Activated naive CD8-positive, alpha-beta T cell treated with anti-CD3 and anti-CD28 coated beads, Interleukin-2, amount 10 ng/mL, durations not matched to agents 7 days and 5 days (primary cell): ENCODE results near the gene RELL2. TPM values are rescaled to one million over a fixed set of nuclear protein-coding genes. Genes with fewer than 3 reads are reported as not detected.

ENCODE experiments used
- ATAC-seq: fragments of 150-1000 bp; cut with Tn5 transposase; one replicate; pipeline ENCODE4 v1.10.0; 2021; ENCODE audit warnings: low read depth, moderate library complexity
- POLR2A ChIA-PET: fragments of 350-600 bp; sonication (Branson Sonifier 250); formaldehyde crosslinking; loops from one replicate; lab custom pipeline; 2021; ENCODE audit warnings: antibody characterized with exemption; lab: Charles Lee
- DNase-seq: peaks from one replicate; pipeline ENCODE4 v3.0.0; 2021
- H3K27ac Mint-ChIP-seq: one replicate; pipeline ENCODE4 v1.8.0; 2022; ENCODE audit warnings: mild to moderate bottlenecking, mixed read lengths
- H3K27me3 Mint-ChIP-seq: one replicate; pipeline ENCODE4 v1.8.0; 2022; ENCODE audit warnings: mild to moderate bottlenecking, moderate library complexity, mixed read lengths
- H3K36me3 Mint-ChIP-seq: one replicate; pipeline ENCODE4 v1.8.0; 2021; ENCODE audit warnings: mild to moderate bottlenecking, mixed read lengths
- H3K4me1 Mint-ChIP-seq: one replicate; pipeline ENCODE4 v1.8.0; 2021; ENCODE audit warnings: mixed read lengths
- H3K4me3 Mint-ChIP-seq: one replicate; pipeline ENCODE4 v1.8.0; 2022; ENCODE audit warnings: mild to moderate bottlenecking, moderate library complexity, mixed read lengths
- H3K9me3 Mint-ChIP-seq: one replicate; pipeline ENCODE4 v1.8.0; 2021; ENCODE audit warnings: mixed read lengths
- total RNA-seq, 2 experiments: library from RNA; stranded (reverse); gene quantifications; one replicate each; pipeline ENCODE4 v1.2.3, GENCODE V29; 2021

Gene RELL2, protein sequence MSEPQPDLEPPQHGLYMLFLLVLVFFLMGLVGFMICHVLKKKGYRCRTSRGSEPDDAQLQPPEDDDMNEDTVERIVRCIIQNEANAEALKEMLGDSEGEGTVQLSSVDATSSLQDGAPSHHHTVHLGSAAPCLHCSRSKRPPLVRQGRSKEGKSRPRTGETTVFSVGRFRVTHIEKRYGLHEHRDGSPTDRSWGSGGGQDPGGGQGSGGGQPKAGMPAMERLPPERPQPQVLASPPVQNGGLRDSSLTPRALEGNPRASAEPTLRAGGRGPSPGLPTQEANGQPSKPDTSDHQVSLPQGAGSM
- total RNA-seq, result 10 to 100 TPM; 31.4 to 31.6 TPM

DNA sequence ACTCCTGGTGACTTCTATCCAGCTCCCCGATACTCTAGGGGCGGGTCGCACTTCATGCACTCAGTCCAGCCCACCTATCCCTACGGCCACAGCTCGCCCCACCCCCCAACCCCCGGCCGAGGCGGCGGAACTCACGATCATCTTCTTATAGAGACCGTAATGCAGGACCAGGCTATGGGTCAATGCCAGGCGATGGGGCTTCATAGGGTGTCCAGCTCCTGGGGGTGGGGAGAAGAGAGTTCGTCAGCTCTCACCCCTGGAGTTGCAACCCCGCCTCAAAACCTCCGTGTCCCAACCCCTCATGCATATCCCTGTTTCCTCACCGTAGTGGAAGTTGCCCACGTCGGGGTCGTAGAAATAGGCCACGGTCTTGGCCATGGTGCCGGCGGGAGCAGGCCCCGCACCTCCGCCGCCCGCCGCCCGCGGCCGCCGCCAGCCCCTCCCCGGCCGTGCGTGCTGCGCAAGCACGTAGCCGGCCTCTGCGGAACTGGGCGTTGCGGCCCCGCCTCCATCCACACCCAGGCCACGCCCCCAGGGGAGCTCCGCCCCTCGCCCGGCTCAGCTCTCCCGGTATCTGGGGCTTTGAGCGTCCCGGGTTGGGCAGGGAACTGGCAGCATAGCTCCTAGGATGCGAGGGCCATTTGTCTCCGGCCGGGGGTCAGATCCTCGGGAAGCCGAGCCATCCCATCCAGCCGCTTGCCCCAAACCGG, at the start of gene RELL2, which contains the start of gene HDAC3:
RELL2 (plus strand) TSS at position 585 of the 710 bp plus-strand sequence. CDS start 1,229 bp downstream, outside the sequence.
HDAC3 (minus strand) TSS at position 437 of the 710 bp plus-strand sequence; CDS start at position 378, 59 bp downstream.
- POLR2A ChIA-PET, result interaction anchor here (0.6 to 9.6 kb wide), 24 partner anchors 9 to 473 kb away, joined by 3 to 107 read pairs (median 5); partner anchors contain the start of genes DELE1, DIAPH1, FCHSD1 and RNF14
- H3K9me3 Mint-ChIP-seq, result no peaks in the 10 kb centered on the region
- peaks cover 45% of the 10 kb centered on the region for H3K4me1 Mint-ChIP-seq
- DNase-seq (peak; percentile 99), ATAC-seq (peak; percentile 69)
- peak within 1 kb of the TSS; percentile 93 for H3K27ac Mint-ChIP-seq
- peak within 1 kb of the TSS; percentile 94 for H3K4me3 Mint-ChIP-seq
- H3K27me3 Mint-ChIP-seq, result no peaks in the 10 kb centered on the region
- H3K36me3 Mint-ChIP-seq, result peaks cover 12% of the 10 kb centered on the region

DNA sequence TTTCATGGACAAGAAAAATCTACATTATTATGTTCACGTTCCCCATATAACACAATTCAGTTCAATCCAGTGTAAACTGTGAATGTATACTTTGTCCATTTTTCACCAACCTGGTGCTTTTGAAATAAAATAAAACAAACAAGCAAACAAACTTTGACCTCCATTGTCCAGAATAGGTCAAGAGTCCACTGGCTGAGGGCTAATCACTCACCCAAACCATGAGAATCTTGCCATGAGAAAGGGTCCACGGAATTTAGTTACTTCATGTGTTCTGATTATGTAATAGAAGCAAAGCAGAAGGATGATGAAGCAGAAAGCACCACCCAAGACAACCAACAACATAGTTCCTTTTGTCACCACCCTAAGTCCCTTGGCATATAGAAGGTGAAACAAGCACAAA, 46.7 kb upstream of the RELL2 start:
- no peak for DNase-seq
- Mint-ChIP-seq H3K4me3 (no peak overlapping the region), H3K9me3 (no peaks in the 10 kb centered on the region), H3K36me3 (peaks cover 18% of the 10 kb centered on the region), H3K27me3 (no peaks in the 10 kb centered on the region), H3K4me1 (peaks cover 26% of the 10 kb centered on the region), H3K27ac (no peak overlapping the region)
- POLR2A ChIA-PET, result interaction anchor here (0.8 kb wide), 1 partner anchor 29 kb away, joined by 3 read pairs; the partner anchor contains the start of gene DIAPH1
- ATAC-seq, result no peak

DNA sequence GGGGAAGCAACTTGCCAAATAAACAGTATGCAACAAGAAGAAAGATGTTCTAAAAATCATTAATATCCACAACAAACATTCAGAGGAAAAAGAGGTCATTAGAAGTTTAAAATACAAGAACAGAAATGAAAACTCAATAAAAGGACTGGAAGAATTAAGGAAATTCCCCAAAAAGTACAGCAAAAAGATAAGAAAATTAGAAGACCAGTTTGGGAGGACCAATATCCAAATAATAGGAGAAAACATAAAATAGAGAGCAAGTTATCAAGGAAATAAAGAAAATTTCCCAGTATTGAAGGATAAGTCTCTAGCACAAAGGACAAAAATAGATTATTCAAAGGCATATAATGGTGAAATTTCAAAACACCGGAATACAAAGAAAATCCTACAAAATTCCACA, 39.9 kb upstream of the RELL2 start:
- ATAC-seq (no peak), DNase-seq (no peak)
- Mint-ChIP-seq H3K4me1 (peaks cover 57% of the 10 kb centered on the region), H3K27ac (peak overlapping the region; percentile 57), H3K27me3 (no peaks in the 10 kb centered on the region), H3K36me3 (peaks cover 16% of the 10 kb centered on the region), H3K4me3 (no peak overlapping the region), H3K9me3 (no peaks in the 10 kb centered on the region)
- POLR2A ChIA-PET, result interaction anchor here (2.7 to 3.8 kb wide), 2 partner anchors 21 to 40 kb away, joined by 16 to 43 read pairs; partner anchors contain the start of genes DIAPH1, HDAC3 and RELL2

DNA sequence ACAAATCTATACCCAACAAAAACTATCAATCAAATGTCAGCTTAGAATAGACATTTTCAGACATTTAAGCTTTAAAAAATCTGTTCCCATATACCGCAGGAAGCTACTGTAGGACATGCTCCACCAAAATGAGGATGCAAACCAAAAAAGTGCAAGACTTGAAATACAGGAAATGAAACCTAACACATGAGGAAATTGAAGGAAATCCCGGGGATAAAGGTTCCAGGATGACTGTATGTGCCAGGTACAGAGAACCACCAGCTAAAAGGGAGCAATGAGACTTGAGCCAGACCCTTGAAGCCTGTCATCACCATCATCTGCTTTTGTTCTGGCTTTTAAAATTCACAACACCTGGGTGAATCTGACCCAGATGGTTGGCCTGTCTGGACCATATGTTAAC, 39.4 kb upstream of the RELL2 start:
- no peak for DNase-seq
- peak overlapping the region; percentile 57 for H3K27ac Mint-ChIP-seq
- H3K27me3 Mint-ChIP-seq, result no peaks in the 10 kb centered on the region
- peaks cover 55% of the 10 kb centered on the region for H3K4me1 Mint-ChIP-seq
- POLR2A ChIA-PET, result interaction anchor here (1.0 to 3.8 kb wide), 3 partner anchors 12 to 40 kb away, joined by 3 to 43 read pairs (median 16); partner anchors contain the start of genes DIAPH1, HDAC3 and RELL2
- H3K9me3 Mint-ChIP-seq, result no peaks in the 10 kb centered on the region
- peak overlapping the region; percentile 14 for H3K4me3 Mint-ChIP-seq
- ATAC-seq, result peak; percentile 17
- H3K36me3 Mint-ChIP-seq, result peaks cover 16% of the 10 kb centered on the region

DNA sequence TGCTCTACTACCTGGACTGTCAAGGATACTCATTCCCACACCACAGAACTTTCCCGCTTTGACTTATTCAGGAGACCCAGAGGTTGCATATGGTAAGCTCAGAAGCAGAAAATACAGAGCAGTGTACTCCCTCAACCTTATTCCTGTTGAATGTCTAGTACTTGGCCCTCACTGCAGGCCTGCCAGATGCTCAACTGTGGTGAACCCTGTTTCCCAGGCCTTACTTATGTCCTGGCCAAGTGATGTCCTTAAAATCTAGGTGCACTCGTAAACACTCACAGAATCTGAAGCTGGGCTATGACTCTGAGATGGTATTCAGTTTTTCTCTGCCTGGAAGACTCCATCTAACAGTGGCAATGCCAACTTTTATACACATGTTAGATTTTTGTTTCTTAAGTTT, 39.0 kb upstream of the RELL2 start:
- Mint-ChIP-seq H3K9me3 (no peaks in the 10 kb centered on the region), H3K27ac (peak overlapping the region; percentile 57), H3K4me3 (peak overlapping the region; percentile 14), H3K36me3 (peaks cover 18% of the 10 kb centered on the region), H3K27me3 (no peaks in the 10 kb centered on the region), H3K4me1 (peaks cover 55% of the 10 kb centered on the region)
- DNase-seq (no peak), ATAC-seq (no peak)
- POLR2A ChIA-PET, result interaction anchor here (1.0 to 3.8 kb wide), 3 partner anchors 11 to 39 kb away, joined by 3 to 43 read pairs (median 16); partner anchors contain the start of genes DIAPH1, HDAC3 and RELL2

DNA sequence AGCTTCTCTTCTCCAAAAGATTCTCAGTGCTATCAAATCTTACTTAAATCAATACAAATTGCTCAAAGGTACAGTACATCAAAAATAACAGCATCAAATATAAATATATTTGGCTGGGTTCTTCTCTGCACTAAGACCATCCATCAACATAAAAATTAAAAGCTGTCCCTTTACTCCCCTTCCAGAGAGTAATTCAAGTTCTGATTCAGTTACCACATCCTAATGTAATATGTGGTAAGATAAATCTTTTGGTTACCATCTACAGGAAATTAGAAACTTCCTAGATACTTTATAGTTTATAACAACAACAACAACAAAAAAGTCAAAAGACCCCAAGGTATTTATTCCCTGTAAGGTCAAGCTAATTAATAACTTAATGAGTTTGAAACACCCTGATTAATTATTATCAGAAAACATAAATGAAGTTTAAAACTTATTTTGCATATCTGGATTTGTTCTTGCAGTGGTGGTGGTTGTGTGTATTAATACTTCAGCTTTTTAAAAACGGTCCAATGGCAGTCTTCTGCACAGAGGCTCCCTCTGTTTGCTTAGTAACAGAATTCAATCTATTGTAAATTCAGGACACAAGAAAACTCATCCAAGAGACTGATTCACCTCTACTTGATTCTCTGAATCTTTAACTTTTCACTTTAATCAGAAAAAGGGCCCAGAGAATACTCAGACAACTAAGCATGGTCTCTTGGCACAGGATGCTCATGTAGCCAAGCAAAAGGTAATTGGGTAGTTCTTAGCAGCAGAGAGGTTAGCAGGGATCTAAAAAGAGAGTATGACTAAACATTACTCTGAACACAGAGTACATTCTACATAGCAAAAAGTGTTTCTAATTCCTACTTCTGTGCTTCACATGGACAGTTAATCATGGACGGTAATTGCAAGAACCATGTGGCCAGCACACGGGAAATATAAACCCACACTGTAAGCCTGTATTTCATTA, 38.1 kb upstream of the RELL2 start:
- POLR2A ChIA-PET, result interaction anchor here (1.0 to 3.8 kb wide), 3 partner anchors 10 to 38 kb away, joined by 3 to 43 read pairs (median 16); partner anchors contain the start of genes DIAPH1, HDAC3 and RELL2
- no peaks in the 10 kb centered on the region for H3K27me3 Mint-ChIP-seq
- H3K4me1 Mint-ChIP-seq, result peaks cover 58% of the 10 kb centered on the region
- DNase-seq (no peak), ATAC-seq (peak; percentile 69)
- no peaks in the 10 kb centered on the region for H3K9me3 Mint-ChIP-seq
- H3K36me3 Mint-ChIP-seq, result peaks cover 17% of the 10 kb centered on the region
- H3K4me3 Mint-ChIP-seq, result peak overlapping the region; percentile 30
- H3K27ac Mint-ChIP-seq, result peak overlapping the region; percentile 42

DNA sequence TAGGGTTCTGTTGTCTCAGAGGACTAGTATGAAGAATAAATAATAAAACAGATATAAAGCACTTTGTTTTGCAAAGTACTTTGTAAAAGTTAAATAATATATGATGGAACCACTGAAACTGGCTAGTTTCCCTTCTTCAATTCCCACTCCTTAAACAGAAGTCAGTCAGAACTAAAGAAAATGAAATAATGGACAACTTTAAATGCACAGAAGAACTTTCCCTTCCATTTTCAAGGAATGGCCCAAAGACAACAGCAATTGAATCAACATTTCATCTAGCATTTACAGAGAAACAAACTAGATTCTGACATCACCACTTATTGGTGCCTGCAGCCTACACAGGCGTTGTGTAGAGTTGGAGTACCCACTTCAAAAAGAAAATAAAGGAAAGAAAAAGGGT, 34.2 kb upstream of the RELL2 start:
- POLR2A ChIA-PET, result interaction anchor here (0.6 to 8.2 kb wide), 5 partner anchors 11 to 35 kb away, joined by 3 to 80 read pairs (median 5); partner anchors contain the start of genes DIAPH1, HDAC3 and RELL2
- DNase-seq, result no peak
- Mint-ChIP-seq H3K4me3 (peak overlapping the region; percentile 26), H3K9me3 (no peaks in the 10 kb centered on the region), H3K27me3 (no peaks in the 10 kb centered on the region), H3K36me3 (peaks cover 18% of the 10 kb centered on the region), H3K27ac (peak overlapping the region; percentile 34), H3K4me1 (peaks cover 75% of the 10 kb centered on the region)
- ATAC-seq, result no peak

DNA sequence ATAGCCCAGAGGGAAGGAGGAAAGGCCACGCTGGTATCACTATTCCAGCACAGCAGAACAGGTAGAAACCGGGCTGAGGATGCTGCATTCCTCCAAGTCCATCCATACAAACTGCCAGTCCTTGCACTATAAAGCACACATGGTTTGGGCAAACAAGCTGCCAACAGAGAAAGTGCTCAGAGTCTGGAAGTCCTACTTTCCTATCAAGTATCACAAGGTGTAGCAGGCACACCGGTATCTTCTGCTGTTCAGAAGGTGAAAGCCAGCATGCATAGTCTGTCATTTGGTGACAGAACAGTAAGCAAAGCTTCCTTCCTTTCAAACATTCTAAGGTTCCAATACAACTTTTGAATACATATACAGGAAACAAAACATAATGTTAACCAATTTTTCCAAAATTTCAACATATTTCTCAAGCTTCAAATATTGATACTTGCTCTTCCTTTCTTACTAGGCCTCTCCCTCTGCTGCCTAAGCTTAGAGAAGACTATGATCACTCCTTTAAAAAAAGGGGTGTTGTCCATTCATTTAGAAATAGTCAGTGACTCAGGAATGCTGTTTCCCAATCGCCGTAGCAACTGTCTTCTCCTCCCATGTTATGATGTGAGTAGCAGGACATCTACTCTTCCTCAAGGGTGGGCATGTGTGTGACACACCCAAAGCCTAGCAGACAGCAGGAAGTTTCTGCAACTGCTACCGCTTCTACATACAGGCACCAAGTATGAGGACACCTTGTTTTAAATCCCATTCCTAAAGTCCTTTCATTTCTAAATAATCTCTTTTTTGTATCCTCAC, 32.7 kb upstream of the RELL2 start:
- Mint-ChIP-seq H3K27me3 (no peaks in the 10 kb centered on the region), H3K4me1 (peaks cover 74% of the 10 kb centered on the region), H3K27ac (peak overlapping the region; percentile 79), H3K9me3 (no peaks in the 10 kb centered on the region), H3K36me3 (peaks cover 24% of the 10 kb centered on the region), H3K4me3 (peak overlapping the region; percentile 75)
- ATAC-seq (peak; percentile 16), DNase-seq (no peak)
- POLR2A ChIA-PET, result interaction anchor here (0.6 to 8.2 kb wide), 3 partner anchors 14 to 73 kb away, joined by 4 to 80 read pairs (median 10); partner anchors contain the start of genes DIAPH1, HDAC3 and RELL2

DNA sequence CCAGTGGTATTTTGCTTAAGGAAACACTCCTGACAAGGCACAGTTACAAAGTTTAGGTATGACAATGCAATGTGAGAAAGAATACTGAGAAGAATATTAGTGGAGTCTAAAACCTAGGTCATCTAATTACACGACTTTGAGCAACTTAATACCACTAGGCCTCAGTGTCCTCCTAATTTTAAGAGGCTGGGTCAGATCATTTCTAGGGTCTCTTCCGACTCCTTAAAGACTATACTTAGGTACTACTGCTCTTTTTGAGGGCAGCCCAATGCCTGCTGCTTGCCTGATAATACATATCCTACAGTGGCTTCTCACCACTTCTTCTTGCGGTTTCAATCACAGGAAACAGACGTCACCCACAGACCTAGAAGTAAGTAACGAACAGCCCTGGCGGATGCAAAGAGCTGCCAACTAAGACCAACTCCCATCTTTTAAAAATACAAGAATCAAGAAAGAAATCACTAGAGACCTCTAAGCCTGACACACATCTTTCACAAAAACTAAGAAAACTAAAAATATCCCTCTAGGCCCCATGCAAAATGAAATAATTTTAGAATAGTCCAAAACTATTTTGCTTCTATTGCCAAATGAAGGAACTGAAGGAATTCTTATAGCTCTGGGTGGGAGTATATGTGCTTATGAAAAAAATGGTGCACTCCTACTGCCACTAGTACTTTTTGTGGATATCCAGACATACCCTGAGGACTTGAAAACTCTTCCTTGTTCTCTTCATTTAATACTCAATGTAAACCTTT, 31.1 kb upstream of the RELL2 start:
- no peaks in the 10 kb centered on the region for H3K9me3 Mint-ChIP-seq
- peaks cover 69% of the 10 kb centered on the region for H3K4me1 Mint-ChIP-seq
- DNase-seq, result no peak
- H3K36me3 Mint-ChIP-seq, result peaks cover 25% of the 10 kb centered on the region
- H3K27ac Mint-ChIP-seq, result peak overlapping the region; percentile 87
- H3K27me3 Mint-ChIP-seq, result no peaks in the 10 kb centered on the region
- H3K4me3 Mint-ChIP-seq, result peak overlapping the region; percentile 73
- peak; percentile 94 for ATAC-seq
- POLR2A ChIA-PET, result interaction anchor here (0.7 to 8.2 kb wide), 8 partner anchors 9 to 45 kb away, joined by 3 to 80 read pairs (median 4); partner anchors contain the start of genes DIAPH1, FCHSD1, HDAC3 and RELL2

DNA sequence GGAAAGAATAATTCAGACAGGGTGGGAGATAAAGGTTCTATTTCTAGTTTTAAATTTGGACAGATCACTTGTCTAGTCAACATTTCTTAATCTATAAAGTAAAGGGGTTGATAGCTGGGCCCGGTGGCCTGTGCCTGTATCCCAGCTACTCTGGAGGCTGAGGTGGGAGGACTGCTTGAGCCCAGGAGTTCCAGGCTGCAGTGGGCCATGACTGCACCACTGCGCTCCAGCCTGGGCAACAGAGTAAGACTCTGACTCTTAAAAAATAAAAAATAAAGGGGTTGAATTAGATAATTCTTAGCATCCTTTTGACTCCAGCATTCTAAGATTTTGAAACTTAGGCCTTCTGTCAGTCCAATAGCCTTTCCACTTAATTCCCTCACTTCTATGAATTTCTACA, 28.8 kb upstream of the RELL2 start:
- peaks cover 67% of the 10 kb centered on the region for H3K4me1 Mint-ChIP-seq
- peak overlapping the region; percentile 87 for H3K27ac Mint-ChIP-seq
- H3K4me3 Mint-ChIP-seq, result peak overlapping the region; percentile 60
- H3K27me3 Mint-ChIP-seq, result no peaks in the 10 kb centered on the region
- no peak for DNase-seq
- no peak for ATAC-seq
- no peaks in the 10 kb centered on the region for H3K9me3 Mint-ChIP-seq
- POLR2A ChIA-PET, result interaction anchor here (1.5 to 8.2 kb wide), 2 partner anchors 10 to 29 kb away, joined by 4 to 80 read pairs; partner anchors contain the start of genes DIAPH1 and RELL2
- H3K36me3 Mint-ChIP-seq, result peaks cover 31% of the 10 kb centered on the region

DNA sequence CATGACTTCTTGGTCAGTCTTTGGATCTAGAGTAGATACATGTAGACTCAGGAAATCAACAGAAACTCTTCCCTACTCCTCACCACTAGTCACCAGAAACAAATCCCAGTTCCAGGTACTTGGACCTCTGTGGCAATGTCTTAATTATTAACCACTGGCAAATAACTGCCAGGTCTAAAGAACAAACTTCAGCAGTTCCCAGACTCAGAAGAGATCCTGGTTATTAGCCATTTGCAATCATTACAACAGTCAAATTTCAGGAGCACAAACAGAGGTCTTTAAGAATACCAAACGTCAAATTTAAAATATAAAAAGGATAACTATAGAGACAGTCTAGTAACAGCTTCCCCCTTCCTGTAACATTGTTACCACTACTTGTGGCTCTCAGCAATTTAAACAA, 28.2 kb upstream of the RELL2 start:
- POLR2A ChIA-PET, result interaction anchor here (0.9 to 8.2 kb wide), 5 partner anchors 10 to 29 kb away, joined by 3 to 80 read pairs (median 3); partner anchors contain the start of genes DIAPH1 and RELL2
- peak overlapping the region; percentile 60 for H3K4me3 Mint-ChIP-seq
- no peaks in the 10 kb centered on the region for H3K27me3 Mint-ChIP-seq

More for the DNA sequence above, 28.2 kb upstream of the RELL2 start:
- Mint-ChIP-seq H3K4me1 (peaks cover 69% of the 10 kb centered on the region), H3K9me3 (no peaks in the 10 kb centered on the region), H3K27ac (peak overlapping the region; percentile 87), H3K36me3 (peaks cover 36% of the 10 kb centered on the region)
- DNase-seq (no peak), ATAC-seq (no peak)
